Measurements from ENCODE around the gene SMYD1.

Gene SMYD1

DNA sequence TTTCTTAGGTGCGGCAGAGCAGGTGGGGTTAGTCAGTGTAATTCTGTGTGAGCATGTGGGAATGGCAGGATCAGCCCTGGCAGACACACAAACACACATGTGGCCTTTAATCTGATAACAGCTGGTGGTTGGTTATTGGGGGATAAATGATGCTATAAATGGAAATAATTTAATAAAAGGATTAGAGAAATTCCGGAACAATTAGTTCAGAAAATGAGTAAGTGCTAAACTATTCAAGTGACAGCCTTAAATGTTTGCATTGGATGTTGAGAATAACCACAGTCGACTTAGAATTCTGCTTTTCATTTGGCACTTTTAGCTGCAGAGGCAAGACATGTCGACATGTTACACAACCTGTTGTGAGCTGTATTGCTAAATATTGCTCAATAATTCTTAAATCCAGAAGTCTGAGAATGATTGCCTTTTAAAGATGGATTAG, 7.2 kb downstream of the SMYD1 start:
- peak; percentile 40 for DNase-seq (ENCODE audit: low read depth)
- in situ Hi-C loops (cut with HindIII; ENCODE audit: low sequenced_read_pairs), result no loop called here
- H3K4me3 ChIP-seq (ENCODE audit: low read depth, low read length), result no peak overlapping the region
- TF ChIP-seq, protein P1, sequence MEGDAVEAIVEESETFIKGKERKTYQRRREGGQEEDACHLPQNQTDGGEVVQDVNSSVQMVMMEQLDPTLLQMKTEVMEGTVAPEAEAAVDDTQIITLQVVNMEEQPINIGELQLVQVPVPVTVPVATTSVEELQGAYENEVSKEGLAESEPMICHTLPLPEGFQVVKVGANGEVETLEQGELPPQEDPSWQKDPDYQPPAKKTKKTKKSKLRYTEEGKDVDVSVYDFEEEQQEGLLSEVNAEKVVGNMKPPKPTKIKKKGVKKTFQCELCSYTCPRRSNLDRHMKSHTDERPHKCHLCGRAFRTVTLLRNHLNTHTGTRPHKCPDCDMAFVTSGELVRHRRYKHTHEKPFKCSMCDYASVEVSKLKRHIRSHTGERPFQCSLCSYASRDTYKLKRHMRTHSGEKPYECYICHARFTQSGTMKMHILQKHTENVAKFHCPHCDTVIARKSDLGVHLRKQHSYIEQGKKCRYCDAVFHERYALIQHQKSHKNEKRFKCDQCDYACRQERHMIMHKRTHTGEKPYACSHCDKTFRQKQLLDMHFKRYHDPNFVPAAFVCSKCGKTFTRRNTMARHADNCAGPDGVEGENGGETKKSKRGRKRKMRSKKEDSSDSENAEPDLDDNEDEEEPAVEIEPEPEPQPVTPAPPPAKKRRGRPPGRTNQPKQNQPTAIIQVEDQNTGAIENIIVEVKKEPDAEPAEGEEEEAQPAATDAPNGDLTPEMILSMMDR (IDR thresholded peaks at IDR 0.05; ENCODE audit: low read depth, low read length, missing control alignments), result no peak

DNA sequence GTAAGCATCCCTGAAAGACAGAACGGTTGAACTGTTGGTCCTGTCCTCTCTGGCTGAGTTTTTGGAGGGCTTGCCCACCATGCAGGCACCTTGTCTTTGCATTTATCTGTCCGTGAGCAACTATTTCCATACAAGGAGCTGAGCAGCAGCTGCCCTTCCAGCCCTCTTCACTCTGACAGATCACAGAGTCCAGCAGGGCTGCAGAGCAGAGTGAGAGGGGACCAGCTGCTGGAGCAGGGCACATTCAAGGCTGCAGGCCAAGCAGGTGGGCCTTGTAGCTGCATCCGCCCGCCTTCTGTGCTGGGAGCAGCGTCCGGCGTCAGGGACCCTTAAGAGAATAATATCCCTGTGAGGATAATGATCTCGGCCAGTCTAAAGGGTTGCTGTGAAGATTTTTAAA, 9.5 kb downstream of the SMYD1 start:
- TF ChIP-seq, protein P1 (IDR thresholded peaks at IDR 0.05; ENCODE audit: low read depth, low read length, missing control alignments), result no peak
- in situ Hi-C loops (cut with HindIII; ENCODE audit: low sequenced_read_pairs), result no loop called here
- H3K4me3 ChIP-seq (ENCODE audit: low read depth, low read length), result no peak overlapping the region
- DNase-seq (ENCODE audit: low read depth), result no peak

DNA sequence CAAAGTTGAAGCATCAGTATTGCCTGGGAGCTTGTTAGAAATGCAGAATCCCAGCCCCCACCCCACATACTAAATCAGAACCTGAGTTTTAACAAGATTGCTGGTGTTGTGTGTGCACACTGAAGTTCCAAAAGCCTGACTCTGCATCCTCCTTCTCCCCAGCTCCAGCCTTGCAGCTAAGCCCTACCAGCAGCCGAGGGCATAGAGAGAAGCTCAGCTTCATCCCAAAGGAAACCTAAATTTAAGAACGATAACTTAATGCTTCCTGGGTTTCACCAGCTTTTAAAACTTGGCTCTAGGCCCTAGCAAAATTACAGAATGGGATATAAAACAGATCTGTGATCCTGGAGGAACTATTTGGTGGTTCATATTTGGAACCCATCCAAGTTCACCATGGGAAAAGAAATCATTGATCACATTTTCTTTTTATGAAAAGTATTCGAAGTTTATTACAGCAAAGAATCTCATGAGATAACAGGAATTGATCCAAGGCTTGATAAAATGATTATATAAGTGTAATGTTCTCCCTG, 11.1 kb downstream of the SMYD1 start:
- DNase-seq (ENCODE audit: low read depth), result no peak
- no peak overlapping the region for H3K4me3 ChIP-seq (ENCODE audit: low read depth, low read length)
- TF ChIP-seq, protein P1 (IDR thresholded peaks at IDR 0.05; ENCODE audit: low read depth, low read length, missing control alignments), result no peak
- in situ Hi-C loops (cut with HindIII; ENCODE audit: low sequenced_read_pairs), result no loop called here

DNA sequence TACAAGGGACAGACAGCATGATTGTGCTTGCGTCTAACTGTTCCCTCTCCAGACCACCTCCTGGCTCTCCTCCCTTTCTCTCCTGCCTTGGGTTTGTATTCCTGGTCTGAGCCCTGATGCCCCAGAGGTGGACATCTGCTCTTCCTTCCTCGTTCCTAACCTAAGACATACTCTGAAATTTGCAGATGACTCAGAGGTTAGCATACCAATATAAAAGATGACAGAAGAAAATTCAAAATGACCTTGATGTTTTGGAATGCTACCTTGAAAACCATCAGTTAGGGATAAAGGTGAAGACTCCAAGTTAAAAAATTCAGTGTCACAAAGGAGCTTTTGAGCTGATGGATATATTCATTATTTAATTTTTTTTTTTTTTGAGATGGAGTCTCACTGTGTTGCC, 12.9 kb downstream of the SMYD1 start:
- TF ChIP-seq, protein P1 (IDR thresholded peaks at IDR 0.05; ENCODE audit: low read depth, low read length, missing control alignments), result no peak
- DNase-seq (ENCODE audit: low read depth), result no peak
- H3K4me3 ChIP-seq (ENCODE audit: low read depth, low read length), result no peak overlapping the region
- in situ Hi-C loops (cut with HindIII; ENCODE audit: low sequenced_read_pairs), result no loop called here

DNA sequence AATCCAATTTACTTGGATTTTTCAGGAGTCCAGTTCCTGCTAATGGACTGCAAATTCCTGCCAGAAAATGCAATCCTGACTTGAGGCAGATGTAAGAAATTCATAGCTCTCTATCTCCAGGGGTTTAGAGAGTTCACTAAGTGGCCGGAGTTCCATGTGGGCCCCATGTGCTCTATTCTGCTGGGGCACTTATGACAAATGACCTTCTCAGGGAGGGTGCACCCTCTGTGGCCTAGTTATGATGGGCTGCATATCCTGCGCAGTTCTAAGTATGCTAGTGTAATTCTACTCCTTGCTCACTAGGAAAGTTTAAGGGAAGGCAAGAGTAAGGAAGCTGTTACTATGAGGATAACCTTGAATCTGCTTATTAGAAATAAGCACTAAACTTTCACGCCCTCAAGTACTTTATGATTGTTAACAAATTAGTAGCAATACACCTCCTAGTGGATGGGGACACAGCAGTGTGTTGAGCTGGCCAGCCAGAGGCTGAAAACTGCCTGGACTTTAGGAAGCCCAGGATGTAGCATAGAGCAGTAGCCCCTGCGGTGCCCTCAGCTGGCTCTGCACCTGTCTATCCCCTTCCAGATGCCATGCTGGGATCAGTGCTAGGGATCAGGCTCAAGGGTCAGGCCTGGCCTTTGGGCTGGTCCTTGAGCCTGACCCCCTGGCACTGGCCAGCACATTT, 14.4 kb downstream of the SMYD1 start:
- no peak overlapping the region for H3K4me3 ChIP-seq (ENCODE audit: low read depth, low read length)
- no peak for DNase-seq (ENCODE audit: low read depth)
- in situ Hi-C loops (cut with HindIII; ENCODE audit: low sequenced_read_pairs), result no loop called here
- TF ChIP-seq, protein P1 (IDR thresholded peaks at IDR 0.05; ENCODE audit: low read depth, low read length, missing control alignments), result no peak

DNA sequence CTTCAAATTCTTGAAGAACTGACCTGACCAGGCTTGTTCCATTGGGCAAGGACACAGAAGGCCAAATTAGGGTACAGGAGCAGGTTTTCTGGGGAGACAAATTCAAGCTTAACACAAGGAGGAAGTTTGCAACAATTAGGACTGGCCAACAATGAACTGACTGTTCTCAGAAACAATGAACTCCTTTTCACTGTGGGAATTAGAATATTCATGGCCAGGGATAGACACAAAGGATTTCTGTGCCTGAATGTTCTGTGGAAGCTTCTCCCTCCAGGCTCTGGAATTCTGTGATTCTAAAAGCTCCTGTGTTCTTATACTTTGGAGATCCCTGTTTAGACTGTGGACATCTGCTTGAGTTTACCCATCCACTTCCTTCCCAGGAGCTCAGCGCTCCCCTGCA, 15.2 kb downstream of the SMYD1 start:
- DNase-seq (ENCODE audit: low read depth), result no peak
- no peak overlapping the region for H3K4me3 ChIP-seq (ENCODE audit: low read depth, low read length)
- TF ChIP-seq, protein P1 (IDR thresholded peaks at IDR 0.05; ENCODE audit: low read depth, low read length, missing control alignments), result no peak
- in situ Hi-C loops (cut with HindIII; ENCODE audit: low sequenced_read_pairs), result no loop called here
